Measurements from ENCODE around the gene FBN2. TPM values are rescaled to one million over a fixed set of nuclear protein-coding genes. Genes with fewer than 3 reads are reported as not detected.

Gene FBN2
- total RNA-seq, 1 donor from 2014 or later = 244 TPM

- TF ChIP-seq CTCF (IDR thresholded peaks at IDR 0.05; ENCODE audit: unreplicated experiment) = no peak
Observed at GRCh38 chr5:128241051-128241695, 296.9 kb downstream of the FBN2 start.

GRCh38 chr5:128237546-128237945, 300.5 kb downstream of the FBN2 start:
- no peak for DNase-seq (ENCODE audit: low spot score in 2 of 2, unreplicated experiment in 2 of 2)
- Mint-ChIP-seq H3K9me3 (peaks cover 18% of the 10 kb centered on the region), H3K36me3 (peaks cover 6% of the 10 kb centered on the region), H3K4me3 (peak overlapping the region; percentile 14), H3K4me1 (peaks cover 27% of the 10 kb centered on the region), H3K27ac (peak overlapping the region; percentile 68), H3K27me3 (ENCODE audit: low read depth) (peaks cover 2% of the 10 kb centered on the region)
- TF ChIP-seq CTCF (IDR thresholded peaks at IDR 0.05; ENCODE audit: unreplicated experiment) = no peak

More at GRCh38 chr5:128241051-128241695, 296.9 kb downstream of the FBN2 start:
- Mint-ChIP-seq H3K9me3 (peaks cover 7% of the 10 kb centered on the region), H3K27ac (no peak overlapping the region), H3K36me3 (no peaks in the 10 kb centered on the region), H3K4me1 (peaks cover 25% of the 10 kb centered on the region), H3K4me3 (no peak overlapping the region), H3K27me3 (ENCODE audit: low read depth) (peaks cover 2% of the 10 kb centered on the region)
- DNase-seq (ENCODE audit: low spot score in 2 of 2, unreplicated experiment in 2 of 2) = no peak

- peaks cover 23% of the 10 kb centered on the region for H3K9me3 Mint-ChIP-seq
- H3K27me3 Mint-ChIP-seq (ENCODE audit: low read depth) = peaks cover 2% of the 10 kb centered on the region
Observed at GRCh38 chr5:128237000-128237399, 301.0 kb downstream of the FBN2 start.

GRCh38 chr5:128236334-128236733, 301.7 kb downstream of the FBN2 start:
- Mint-ChIP-seq H3K27me3 (ENCODE audit: low read depth) (peaks cover 2% of the 10 kb centered on the region), H3K4me1 (peaks cover 27% of the 10 kb centered on the region), H3K9me3 (peaks cover 30% of the 10 kb centered on the region), H3K27ac (no peak overlapping the region), H3K36me3 (peaks cover 9% of the 10 kb centered on the region), H3K4me3 (no peak overlapping the region)
- DNase-seq (ENCODE audit: low spot score in 2 of 2, unreplicated experiment in 2 of 2) = no peak
- TF ChIP-seq CTCF (IDR thresholded peaks at IDR 0.05; ENCODE audit: unreplicated experiment) = no peak

More at GRCh38 chr5:128237000-128237399, 301.0 kb downstream of the FBN2 start:
- Mint-ChIP-seq H3K27ac (peak overlapping the region; percentile 68), H3K36me3 (peaks cover 9% of the 10 kb centered on the region), H3K4me3 (no peak overlapping the region), H3K4me1 (peaks cover 27% of the 10 kb centered on the region)
- no peak for DNase-seq (ENCODE audit: low spot score in 2 of 2, unreplicated experiment in 2 of 2)
- no peak for TF ChIP-seq CTCF (IDR thresholded peaks at IDR 0.05; ENCODE audit: unreplicated experiment)

GRCh38 chr5:128234928-128235641, 303.0 kb downstream of the FBN2 start:
- Mint-ChIP-seq H3K4me1 (peaks cover 27% of the 10 kb centered on the region), H3K27me3 (ENCODE audit: low read depth) (peaks cover under 1% of the 10 kb centered on the region), H3K27ac (no peak overlapping the region), H3K36me3 (peaks cover 9% of the 10 kb centered on the region), H3K9me3 (peaks cover 41% of the 10 kb centered on the region), H3K4me3 (no peak overlapping the region)
- no peak for DNase-seq (ENCODE audit: low spot score in 2 of 2, unreplicated experiment in 2 of 2)
- no peak for TF ChIP-seq CTCF (IDR thresholded peaks at IDR 0.05; ENCODE audit: unreplicated experiment)
